HG03060 (cell line): Measurements from ENCODE around the gene AP5Z1.
A peak's percentile ranks its signal among the peaks of the same experiment; 100 is the strongest.

Experiments
- ATAC-seq: cut with Tn5 transposase; IDR thresholded peaks from one replicate; pipeline ENCODE4 v1.9.1; 2021; ENCODE audit warnings: low read depth, moderate number of reproducible peaks; ENCODE audit not compliant: unreplicated experiment

The AP5Z1 gene

GRCh38 chr7:4765776-4766490, 9.5 kb upstream of the AP5Z1 start:
- no peak for ATAC-seq

GRCh38 chr7:4766666-4767519, 8.5 kb upstream of the AP5Z1 start:
- no peak for ATAC-seq

GRCh38 chr7:4768597-4769569, 6.5 kb upstream of the AP5Z1 start:
- no peak for ATAC-seq

GRCh38 chr7:4769761-4770160, 5.7 kb upstream of the AP5Z1 start:
- no peak for ATAC-seq

- no peak for ATAC-seq
Measured at GRCh38 chr7:4770886-4771285, 4.5 kb upstream of the AP5Z1 start.

GRCh38 chr7:4771737-4772136, 3.7 kb upstream of the AP5Z1 start:
- ATAC-seq = no peak

GRCh38 chr7:4772306-4772705, 3.1 kb upstream of the AP5Z1 start:
- no peak for ATAC-seq

- ATAC-seq = no peak
Measured at GRCh38 chr7:4774007-4774406, 1.4 kb upstream of the AP5Z1 start.

GRCh38 chr7:4774658-4775249, 669 bp upstream of the AP5Z1 start:
- ATAC-seq = peak; percentile 29

- peak; percentile 2 for ATAC-seq
Measured at GRCh38 chr7:4775848-4776623, 613 bp downstream of the AP5Z1 start.

- no peak for ATAC-seq
Measured at GRCh38 chr7:4779118-4779517, 3.7 kb downstream of the AP5Z1 start.

GRCh38 chr7:4781366-4782069, 6.1 kb downstream of the AP5Z1 start:
- ATAC-seq = no peak

- no peak for ATAC-seq
Measured at GRCh38 chr7:4782333-4783291, 7.2 kb downstream of the AP5Z1 start.

- ATAC-seq = no peak
Measured at GRCh38 chr7:4783292-4783652, 7.8 kb downstream of the AP5Z1 start.

- ATAC-seq = no peak
Measured at GRCh38 chr7:4783762-4784351, 8.4 kb downstream of the AP5Z1 start.

- ATAC-seq = no peak
Measured at GRCh38 chr7:4784799-4785198, 9.4 kb downstream of the AP5Z1 start.

- no peak for ATAC-seq
Measured at GRCh38 chr7:4785371-4785770, 9.9 kb downstream of the AP5Z1 start.

- ATAC-seq = no peak
Measured at GRCh38 chr7:4786015-4786414, 10.6 kb downstream of the AP5Z1 start.
